Osteoblast (primary cell): Measurements from ENCODE around the gene CHST15. TPM values are rescaled to one million over a fixed set of nuclear protein-coding genes. Genes with fewer than 3 reads are reported as not detected.

Experiments
- DNase-seq: peaks from one replicate; pipeline ENCODE4 v3.0.0; 2011; ENCODE audit warnings: low spot score, mixed read lengths; ENCODE audit not compliant: insufficient read length; ENCODE audit errors: missing footprints
- H2AFZ ChIP-seq: 2 replicates; pipeline ENCODE4 v1.6.0; 2011; ENCODE audit warnings: mild to moderate bottlenecking, low read length
- H3K27ac ChIP-seq: 2 replicates; pipeline ENCODE4 v1.5.1; 2011; ENCODE audit warnings: mild to moderate bottlenecking, low read depth, low read length, moderate library complexity
- H3K27me3 ChIP-seq: 2 replicates; pipeline ENCODE4 v1.6.0; 2012; ENCODE audit warnings: mild to moderate bottlenecking, control low read depth, inconsistent platforms, low read length, moderate library complexity; ENCODE audit not compliant: insufficient read depth
- H3K36me3 ChIP-seq: 2 replicates; pipeline ENCODE4 v1.5.1; 2011; ENCODE audit warnings: mild to moderate bottlenecking, low read length, control low read depth, moderate library complexity; ENCODE audit not compliant: insufficient read depth
- H3K4me1 ChIP-seq: 2 replicates; pipeline ENCODE4 v1.5.1; 2011; ENCODE audit warnings: mild to moderate bottlenecking, low read length, control low read depth, moderate library complexity; ENCODE audit not compliant: insufficient read depth
- H3K4me2 ChIP-seq: 2 replicates; pipeline ENCODE4 v1.6.0; 2011; ENCODE audit warnings: mild to moderate bottlenecking, low read length; ENCODE audit not compliant: insufficient read depth
- H3K4me3 ChIP-seq: fragments of 200-600 bp; sonication (generic); 3 replicates; pipeline ENCODE4 v1.5.1; 2012; ENCODE audit warnings: mild to moderate bottlenecking, low read length, inconsistent platforms; ENCODE audit not compliant: insufficient read depth
- H3K79me2 ChIP-seq: 2 replicates; pipeline ENCODE4 v1.6.0; 2012; ENCODE audit warnings: mild to moderate bottlenecking, low read length, control low read depth, inconsistent platforms; ENCODE audit not compliant: insufficient read depth
- H3K9me3 ChIP-seq: 2 replicates; pipeline ENCODE4 v1.5.1; 2011; ENCODE audit warnings: low read depth, low read length, control low read depth
- H4K20me1 ChIP-seq: 2 replicates; pipeline ENCODE4 v1.6.0; 2012; ENCODE audit warnings: mild to moderate bottlenecking, low read length, control low read depth; ENCODE audit not compliant: insufficient read depth
- CTCF ChIP-seq: IDR thresholded peaks from 2 replicates; pipeline ENCODE4 v1.5.1; 2011; ENCODE audit warnings: mild to moderate bottlenecking, low read depth, low read length, moderate library complexity; ENCODE audit errors: extremely low read depth
- total RNA-seq: library from RNA; depleted of rRNA; stranded (reverse); fragments of >200 nt; gene quantifications from 2 replicates; pipeline ENCODE4 v1.2.3, GENCODE V29; 2012

CHST15 gene
- total RNA-seq, 1 donor = 22.8 TPM

- Histone ChIP-seq H3K79me2 (no peaks in the 10 kb centered on the region), H3K4me2 (peak overlapping the region; percentile 83), H2AFZ (no peak overlapping the region), H4K20me1 (peaks cover 35% of the 10 kb centered on the region), H3K36me3 (no peaks in the 10 kb centered on the region), H3K27ac (no peak overlapping the region), H3K4me1 (peaks cover 18% of the 10 kb centered on the region), H3K4me3 (peak overlapping the region; percentile 67), H3K27me3 (peaks cover 14% of the 10 kb centered on the region), H3K9me3 (peaks cover 6% of the 10 kb centered on the region)
- DNase-seq = peak; percentile 94
- TF ChIP-seq CTCF = no peak
These were observed 1.0 kb downstream of the CHST15 start for GRCh38 chr10:124092250-124092859.

GRCh38 chr10:124091646-124092249 lies 1.6 kb downstream of the CHST15 start:
- H3K79me2 ChIP-seq = no peaks in the 10 kb centered on the region
- no peaks in the 10 kb centered on the region for H3K36me3 ChIP-seq
- peak; percentile 88 for DNase-seq
- H3K4me1 ChIP-seq = peaks cover 18% of the 10 kb centered on the region
- peak overlapping the region; percentile 81 for H3K4me2 ChIP-seq
- no peak overlapping the region for H3K27ac ChIP-seq
- TF ChIP-seq CTCF = no peak
- H4K20me1 ChIP-seq = peaks cover 41% of the 10 kb centered on the region
- H2AFZ ChIP-seq = peak overlapping the region; percentile 47
- peaks cover 14% of the 10 kb centered on the region for H3K27me3 ChIP-seq
- H3K4me3 ChIP-seq = peak overlapping the region; percentile 67
- peaks cover 6% of the 10 kb centered on the region for H3K9me3 ChIP-seq

- TF ChIP-seq CTCF = no peak
- Histone ChIP-seq H4K20me1 (peaks cover 46% of the 10 kb centered on the region), H3K4me3 (no peak overlapping the region), H3K4me2 (peak overlapping the region; percentile 81), H3K27me3 (peaks cover 5% of the 10 kb centered on the region), H3K9me3 (no peaks in the 10 kb centered on the region), H3K79me2 (no peaks in the 10 kb centered on the region), H3K27ac (no peak overlapping the region), H3K36me3 (no peaks in the 10 kb centered on the region), H2AFZ (no peak overlapping the region), H3K4me1 (peaks cover 18% of the 10 kb centered on the region)
- DNase-seq = peak; percentile 21
These were observed 2.7 kb downstream of the CHST15 start for GRCh38 chr10:124090601-124091209.

GRCh38 chr10:124089859-124090258 lies 3.5 kb downstream of the CHST15 start:
- Histone ChIP-seq H3K4me3 (no peak overlapping the region), H2AFZ (no peak overlapping the region), H3K79me2 (no peaks in the 10 kb centered on the region), H3K9me3 (no peaks in the 10 kb centered on the region), H3K4me1 (peaks cover 18% of the 10 kb centered on the region), H3K4me2 (no peak overlapping the region), H3K27me3 (peaks cover 5% of the 10 kb centered on the region), H3K36me3 (no peaks in the 10 kb centered on the region), H4K20me1 (peaks cover 51% of the 10 kb centered on the region), H3K27ac (no peak overlapping the region)
- DNase-seq = no peak
- TF ChIP-seq CTCF = no peak
